Fibroblast of lung (primary cell): ENCODE data around the gene KIAA0753. TPM values are rescaled to one million over a fixed set of nuclear protein-coding genes. Genes with fewer than 3 reads are reported as not detected.

Experiments
- DNase-seq, 2 donors: peaks; one replicate each; pipeline versions ENCODE4 v3.0.0 to v3.0.0-alpha.2; 2010; ENCODE audit warnings: low read depth in 2 of 2
- H2AFZ ChIP-seq: 2 replicates; pipeline ENCODE4 v1.5.1; 2012; ENCODE audit warnings: low read length, control low read depth, inconsistent platforms
- H3K27ac ChIP-seq: 2 replicates; pipeline ENCODE4 v1.5.1; 2011; ENCODE audit warnings: low read length, control low read depth; ENCODE audit not compliant: insufficient read depth
- H3K27me3 ChIP-seq: 2 replicates; pipeline ENCODE4 v1.5.1; 2011; ENCODE audit warnings: mild to moderate bottlenecking, low read length; ENCODE audit not compliant: control insufficient read depth, insufficient read depth
- H3K36me3 ChIP-seq: 2 replicates; pipeline ENCODE4 v1.5.1; 2011; ENCODE audit warnings: low read length; ENCODE audit not compliant: control insufficient read depth, insufficient read depth
- H3K4me1 ChIP-seq: 2 replicates; pipeline ENCODE4 v1.5.1; 2011; ENCODE audit warnings: low read length; ENCODE audit not compliant: control insufficient read depth, insufficient read depth; ENCODE audit errors: extremely low read depth
- H3K4me2 ChIP-seq: 2 replicates; pipeline ENCODE4 v1.5.1; 2011; ENCODE audit warnings: low read length, control low read depth; ENCODE audit not compliant: insufficient read depth; ENCODE audit errors: extremely low read depth
- H3K4me3 ChIP-seq, 4 experiments: fragments of 200-600 bp in 1 of 4; sonication (generic) in 1 of 4; replicated peaks in 1 of 4; 2 replicates each; pipeline ENCODE4 v1.5.1; 2011 to 2016; ENCODE audit warnings: low read length in 4 of 4, low read depth in 3 of 4, mild to moderate bottlenecking in 3 of 4, control low read depth in 2 of 4, inconsistent platforms in 1 of 4, mixed read lengths in 1 of 4; ENCODE audit not compliant: insufficient read depth in 1 of 4; ENCODE audit errors: control extremely low read depth in 1 of 4
- H3K79me2 ChIP-seq: 2 replicates; pipeline ENCODE4 v1.5.1; 2012; ENCODE audit warnings: mild to moderate bottlenecking, low read length, inconsistent platforms; ENCODE audit not compliant: control insufficient read depth, insufficient read depth
- H3K9ac ChIP-seq: 2 replicates; pipeline ENCODE4 v1.5.1; 2011; ENCODE audit warnings: mild to moderate bottlenecking, low read length, control low read depth; ENCODE audit not compliant: insufficient read depth
- H3K9me3 ChIP-seq: 2 replicates; pipeline ENCODE4 v1.5.1; 2012; ENCODE audit warnings: low read depth, low read length; ENCODE audit not compliant: control insufficient read depth, insufficient read depth
- H4K20me1 ChIP-seq: 2 replicates; pipeline ENCODE4 v1.5.1; 2011; ENCODE audit warnings: low read length; ENCODE audit not compliant: control insufficient read depth, insufficient read depth; ENCODE audit errors: extremely low read depth
- CTCF ChIP-seq, 2 donors: IDR thresholded peaks in 1 of 2; conservative IDR thresholded peaks in 1 of 2; 1 replicate in 1 of 2; 2 replicates in 1 of 2; pipeline ENCODE4 v1.5.1; 2011 to 2012; ENCODE audit warnings: low read length in 2 of 2, control low read depth in 1 of 2, inconsistent platforms in 1 of 2, low read depth in 1 of 2, mild to moderate bottlenecking in 1 of 2
- EZH2 ChIP-seq: IDR thresholded peaks from 2 replicates; pipeline ENCODE4 v1.5.1; 2012; ENCODE audit warnings: low read length, control low read depth, mild to moderate bottlenecking; ENCODE audit errors: missing control alignments
- polyA plus RNA-seq, 2 donors: library from polyadenylated mRNA; depleted of rRNA in 1 of 2; stranded (reverse) in 1 of 2; unstranded in 1 of 2; fragments of >200 nt; gene quantifications; 2 replicates each; pipeline ENCODE4 v1.2.1, GENCODE V29; 2011 to 2012; ENCODE audit warnings: missing spikeins in 1 of 2
- total RNA-seq: library from RNA; depleted of rRNA; stranded (reverse); fragments of >200 nt; gene quantifications from 2 replicates; pipeline ENCODE4 v1.2.1, GENCODE V29; 2014

KIAA0753 gene
- total and polyA plus RNA-seq, 2 donors (not counting 1 experiment from before 2014, with no cell fraction given): 5.8 to 12.9 TPM

- Histone ChIP-seq H3K4me2 (no peak overlapping the region), H3K27ac (no peak overlapping the region), H4K20me1 (no peaks in the 10 kb centered on the region), H3K27me3 (no peaks in the 10 kb centered on the region), H3K36me3 (no peaks in the 10 kb centered on the region), H3K79me2 (no peaks in the 10 kb centered on the region), H3K9me3 (no peaks in the 10 kb centered on the region), H3K4me1 (peaks cover 13% of the 10 kb centered on the region), H3K9ac (no peak overlapping the region), H2AFZ (no peak overlapping the region), H3K4me3 (no peak overlapping the region)
- no peak for DNase-seq
- no peak for TF ChIP-seq EZH2
These were observed 69.1 kb downstream of the KIAA0753 start for GRCh38 chr17:6571452-6571781.

GRCh38 chr17:6570731-6571451, 69.6 kb downstream of the KIAA0753 start:
- Histone ChIP-seq H3K79me2 (no peaks in the 10 kb centered on the region), H3K4me2 (no peak overlapping the region), H3K27ac (no peak overlapping the region), H3K36me3 (no peaks in the 10 kb centered on the region), H3K4me1 (peaks cover 13% of the 10 kb centered on the region), H4K20me1 (no peaks in the 10 kb centered on the region), H3K9ac (no peak overlapping the region), H3K27me3 (no peaks in the 10 kb centered on the region), H3K9me3 (no peaks in the 10 kb centered on the region), H2AFZ (no peak overlapping the region), H3K4me3 (no peak overlapping the region)
- DNase-seq: no peak
- TF ChIP-seq CTCF (conservative IDR thresholded peaks at IDR 0.05 in 1 of 2, IDR thresholded peaks at IDR 0.05 in 1 of 2; ENCODE audit: low read depth in 1 of 2, low read length in 2 of 2): no peak
- TF ChIP-seq EZH2: no peak

GRCh38 chr17:6569370-6570285, 70.9 kb downstream of the KIAA0753 start:
- H3K9me3 ChIP-seq: no peaks in the 10 kb centered on the region
- no peak overlapping the region for H3K4me2 ChIP-seq
- H3K4me1 ChIP-seq: peaks cover 2% of the 10 kb centered on the region
- H3K79me2 ChIP-seq: no peaks in the 10 kb centered on the region
- no peaks in the 10 kb centered on the region for H3K36me3 ChIP-seq
- no peak overlapping the region for H2AFZ ChIP-seq
- no peak for TF ChIP-seq EZH2
- no peak for TF ChIP-seq CTCF (conservative IDR thresholded peaks at IDR 0.05 in 1 of 2, IDR thresholded peaks at IDR 0.05 in 1 of 2; ENCODE audit: low read depth in 1 of 2, low read length in 2 of 2)
- no peak overlapping the region for H3K4me3 ChIP-seq
- no peaks in the 10 kb centered on the region for H3K27me3 ChIP-seq
- H3K9ac ChIP-seq: no peak overlapping the region
- no peaks in the 10 kb centered on the region for H4K20me1 ChIP-seq
- DNase-seq: no peak
- H3K27ac ChIP-seq: no peak overlapping the region
